Left kidney (tissue), 8 donors: ENCODE measurements around the gene CEP120. TPM values are rescaled to one million over a fixed set of nuclear protein-coding genes. Genes with fewer than 3 reads are reported as not detected.
"Not testable (repeated sequence)": the region's sequence is repeated elsewhere in the genome, so short reads cannot be mapped to it uniquely, and the experiment has no call there.

Experiments used
- DNase-seq: peaks from one replicate; pipeline ENCODE4 v3.0.0-alpha.2; 2013
- long read RNA-seq, 8 donors: transcript quantifications; one replicate each; lab custom pipeline, GENCODE V29; 2026
- polyA plus RNA-seq: library from polyadenylated mRNA; unstranded; fragments of 120-200 nt; gene quantifications from one replicate; pipeline ENCODE4 v1.2.1, GENCODE V29; 2013; ENCODE audit not compliant: insufficient read length

Gene CEP120
- 25.2 TPM for polyA plus RNA-seq
- long read RNA-seq, donor 1, full-length matches to known transcripts, result 1 of 1 reads
- long read RNA-seq, donor 1, partial matches to known transcripts, result 0 of 1 reads
- long read RNA-seq, donor 1, other reads (novel, unspliced or antisense), result 0 of 1 reads
- long read RNA-seq, donor 2, result 0 reads
- long read RNA-seq, donor 3, full-length matches to known transcripts, result 2 of 2 reads
- long read RNA-seq, donor 3, partial matches to known transcripts, result 0 of 2 reads
- long read RNA-seq, donor 3, other reads (novel, unspliced or antisense), result 0 of 2 reads
- long read RNA-seq, donor 4, result 0 reads
- long read RNA-seq, donor 5, full-length matches to known transcripts, result 3 of 3 reads
- long read RNA-seq, donor 5, partial matches to known transcripts, result 0 of 3 reads
- long read RNA-seq, donor 5, other reads (novel, unspliced or antisense), result 0 of 3 reads
- long read RNA-seq, donor 6, result 0 reads
- long read RNA-seq, donor 7, full-length matches to known transcripts, result 2 of 2 reads
- long read RNA-seq, donor 7, partial matches to known transcripts, result 0 of 2 reads
- long read RNA-seq, donor 7, other reads (novel, unspliced or antisense), result 0 of 2 reads
- long read RNA-seq, donor 8, full-length matches to known transcripts, result 1 of 1 reads
- long read RNA-seq, donor 8, partial matches to known transcripts, result 0 of 1 reads
- long read RNA-seq, donor 8, other reads (novel, unspliced or antisense), result 0 of 1 reads

- DNase-seq, result peak; percentile 99
Measured at GRCh38 chr5:123423278-123424149, at the start of gene CEP120. Gene CEP120 (minus strand): TSS chr5:123423403. CDS start chr5:123422998, 405 bp downstream.

GRCh38 chr5:123472150-123472924, 49.1 kb upstream of the CEP120 start:
- DNase-seq, result no peak

GRCh38 chr5:123471385-123471784, 48.2 kb upstream of the CEP120 start:
- no peak for DNase-seq

- not testable (repeated sequence) for DNase-seq
Measured at GRCh38 chr5:123466839-123467238, 43.6 kb upstream of the CEP120 start.

- no peak for DNase-seq
Measured at GRCh38 chr5:123460296-123460729, 37.1 kb upstream of the CEP120 start.

GRCh38 chr5:123458994-123459393, 35.8 kb upstream of the CEP120 start:
- not testable (repeated sequence) for DNase-seq

GRCh38 chr5:123456242-123456641, 33.0 kb upstream of the CEP120 start:
- DNase-seq, result no peak

GRCh38 chr5:123455640-123456039, 32.4 kb upstream of the CEP120 start:
- no peak for DNase-seq

- no peak for DNase-seq
Measured at GRCh38 chr5:123455095-123455494, 31.9 kb upstream of the CEP120 start.

- DNase-seq, result no peak
Measured at GRCh38 chr5:123454259-123454911, 31.2 kb upstream of the CEP120 start.

- no peak for DNase-seq
Measured at GRCh38 chr5:123452401-123452800, 29.2 kb upstream of the CEP120 start.

- DNase-seq, result no peak
Measured at GRCh38 chr5:123451047-123451446, 27.8 kb upstream of the CEP120 start.

- DNase-seq, result peak; percentile 50
Measured at GRCh38 chr5:123450640-123451039, 27.4 kb upstream of the CEP120 start.

GRCh38 chr5:123450114-123450513, 26.9 kb upstream of the CEP120 start:
- DNase-seq, result no peak

- DNase-seq, result no peak
Measured at GRCh38 chr5:123449424-123449974, 26.3 kb upstream of the CEP120 start.

- no peak for DNase-seq
Measured at GRCh38 chr5:123448743-123449142, 25.5 kb upstream of the CEP120 start.

- no peak for DNase-seq
Measured at GRCh38 chr5:123448017-123448617, 24.9 kb upstream of the CEP120 start.

- DNase-seq, result no peak
Measured at GRCh38 chr5:123444016-123444415, 20.8 kb upstream of the CEP120 start.

GRCh38 chr5:123441408-123441807, 18.2 kb upstream of the CEP120 start:
- DNase-seq, result no peak
